Panc1 (cell line): Measurements from ENCODE around the gene ADAM22.

ENCODE experiments used
- POLR2AphosphoS5 ChIP-seq: IDR thresholded peaks from 2 replicates; pipeline ENCODE4 v1.6.1; 2012; ENCODE audit warnings: mild to moderate bottlenecking, low read depth, low read length, moderate library complexity
- TCF7L2 ChIP-seq: IDR thresholded peaks from 2 replicates; pipeline ENCODE4 v1.6.1; 2011; ENCODE audit warnings: mild to moderate bottlenecking, low read depth, low read length, inconsistent platforms
- TF ChIP-seq, protein P1 (sequence below): fragments of 450-650 bp; IDR thresholded peaks from 2 replicates; pipeline ENCODE4 v1.5.1; 2017; ENCODE audit warnings: mild to moderate bottlenecking
- TF ChIP-seq, protein P2 (sequence below), 2 experiments: IDR thresholded peaks; 2 replicates each; pipeline ENCODE4 v1.6.1; 2011 to 2012; ENCODE audit warnings: low read depth in 2 of 2, control low read depth in 1 of 2, low read length in 1 of 2, mild to moderate bottlenecking in 1 of 2, moderate library complexity in 1 of 2; ENCODE audit not compliant: insufficient read depth in 1 of 2

DNA sequence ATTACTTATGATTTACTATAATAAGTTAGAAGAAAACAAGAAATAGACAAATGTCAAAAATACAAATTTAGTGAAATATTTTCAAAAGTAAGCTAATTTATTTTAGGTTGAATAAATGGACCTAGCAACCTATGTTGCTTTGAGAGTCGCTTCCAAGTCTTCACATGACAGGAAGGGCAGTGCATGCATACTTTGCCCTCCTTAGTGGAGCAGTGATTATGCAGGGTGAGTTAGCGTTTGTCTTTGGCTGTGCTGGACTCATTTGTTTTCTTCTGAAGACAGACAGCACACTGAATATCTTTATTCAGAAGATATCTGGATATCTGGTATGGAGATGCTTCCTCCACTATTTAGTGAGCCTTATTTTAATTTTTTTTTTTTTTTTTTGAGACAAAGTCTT is 183.3 kb downstream of the ADAM22 start:
- TF ChIP-seq, protein P1, sequence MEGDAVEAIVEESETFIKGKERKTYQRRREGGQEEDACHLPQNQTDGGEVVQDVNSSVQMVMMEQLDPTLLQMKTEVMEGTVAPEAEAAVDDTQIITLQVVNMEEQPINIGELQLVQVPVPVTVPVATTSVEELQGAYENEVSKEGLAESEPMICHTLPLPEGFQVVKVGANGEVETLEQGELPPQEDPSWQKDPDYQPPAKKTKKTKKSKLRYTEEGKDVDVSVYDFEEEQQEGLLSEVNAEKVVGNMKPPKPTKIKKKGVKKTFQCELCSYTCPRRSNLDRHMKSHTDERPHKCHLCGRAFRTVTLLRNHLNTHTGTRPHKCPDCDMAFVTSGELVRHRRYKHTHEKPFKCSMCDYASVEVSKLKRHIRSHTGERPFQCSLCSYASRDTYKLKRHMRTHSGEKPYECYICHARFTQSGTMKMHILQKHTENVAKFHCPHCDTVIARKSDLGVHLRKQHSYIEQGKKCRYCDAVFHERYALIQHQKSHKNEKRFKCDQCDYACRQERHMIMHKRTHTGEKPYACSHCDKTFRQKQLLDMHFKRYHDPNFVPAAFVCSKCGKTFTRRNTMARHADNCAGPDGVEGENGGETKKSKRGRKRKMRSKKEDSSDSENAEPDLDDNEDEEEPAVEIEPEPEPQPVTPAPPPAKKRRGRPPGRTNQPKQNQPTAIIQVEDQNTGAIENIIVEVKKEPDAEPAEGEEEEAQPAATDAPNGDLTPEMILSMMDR = no peak
- TF ChIP-seq POLR2AphosphoS5 = no peak
- TF ChIP-seq, protein P2, sequence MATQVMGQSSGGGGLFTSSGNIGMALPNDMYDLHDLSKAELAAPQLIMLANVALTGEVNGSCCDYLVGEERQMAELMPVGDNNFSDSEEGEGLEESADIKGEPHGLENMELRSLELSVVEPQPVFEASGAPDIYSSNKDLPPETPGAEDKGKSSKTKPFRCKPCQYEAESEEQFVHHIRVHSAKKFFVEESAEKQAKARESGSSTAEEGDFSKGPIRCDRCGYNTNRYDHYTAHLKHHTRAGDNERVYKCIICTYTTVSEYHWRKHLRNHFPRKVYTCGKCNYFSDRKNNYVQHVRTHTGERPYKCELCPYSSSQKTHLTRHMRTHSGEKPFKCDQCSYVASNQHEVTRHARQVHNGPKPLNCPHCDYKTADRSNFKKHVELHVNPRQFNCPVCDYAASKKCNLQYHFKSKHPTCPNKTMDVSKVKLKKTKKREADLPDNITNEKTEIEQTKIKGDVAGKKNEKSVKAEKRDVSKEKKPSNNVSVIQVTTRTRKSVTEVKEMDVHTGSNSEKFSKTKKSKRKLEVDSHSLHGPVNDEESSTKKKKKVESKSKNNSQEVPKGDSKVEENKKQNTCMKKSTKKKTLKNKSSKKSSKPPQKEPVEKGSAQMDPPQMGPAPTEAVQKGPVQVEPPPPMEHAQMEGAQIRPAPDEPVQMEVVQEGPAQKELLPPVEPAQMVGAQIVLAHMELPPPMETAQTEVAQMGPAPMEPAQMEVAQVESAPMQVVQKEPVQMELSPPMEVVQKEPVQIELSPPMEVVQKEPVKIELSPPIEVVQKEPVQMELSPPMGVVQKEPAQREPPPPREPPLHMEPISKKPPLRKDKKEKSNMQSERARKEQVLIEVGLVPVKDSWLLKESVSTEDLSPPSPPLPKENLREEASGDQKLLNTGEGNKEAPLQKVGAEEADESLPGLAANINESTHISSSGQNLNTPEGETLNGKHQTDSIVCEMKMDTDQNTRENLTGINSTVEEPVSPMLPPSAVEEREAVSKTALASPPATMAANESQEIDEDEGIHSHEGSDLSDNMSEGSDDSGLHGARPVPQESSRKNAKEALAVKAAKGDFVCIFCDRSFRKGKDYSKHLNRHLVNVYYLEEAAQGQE (IDR thresholded peaks at IDR 0.05; ENCODE audit: insufficient read depth in 1 of 2, low read depth in 2 of 2, low read length in 1 of 2) = no peak
- no peak for TF ChIP-seq TCF7L2
